Renal pelvis (tissue), 4 donors: ENCODE results near the gene VEPH1. TPM values are rescaled to one million over a fixed set of nuclear protein-coding genes. Genes with fewer than 3 reads are reported as not detected.

Source experiments
- DNase-seq: peaks from one replicate; pipeline ENCODE4 v3.0.0-alpha.2; 2013
- polyA plus RNA-seq, 3 donors: library from polyadenylated mRNA; unstranded; fragments of 120-200 nt; gene quantifications; one replicate each; pipeline ENCODE4 v1.2.1, GENCODE V29; 2013; ENCODE audit not compliant: insufficient read length in 3 of 3

VEPH1 gene
- polyA plus RNA-seq, 3 donors: 46.2 to 58.5 (median 48.9) TPM

GRCh38 chr3:157311633-157312375 is 191.4 kb downstream of the VEPH1 start:
- DNase-seq: no peak

GRCh38 chr3:157310329-157311052 is 192.7 kb downstream of the VEPH1 start:
- no peak for DNase-seq

GRCh38 chr3:157306502-157306901 is 196.7 kb downstream of the VEPH1 start:
- no peak for DNase-seq

- DNase-seq: no peak
These were observed 197.8 kb downstream of the VEPH1 start for GRCh38 chr3:157305392-157305791.

- DNase-seq: no peak
These were observed 201.5 kb downstream of the VEPH1 start for GRCh38 chr3:157301755-157302154.

GRCh38 chr3:157300981-157301663 is 202.1 kb downstream of the VEPH1 start:
- no peak for DNase-seq

GRCh38 chr3:157300094-157300493 is 203.1 kb downstream of the VEPH1 start:
- no peak for DNase-seq

- no peak for DNase-seq
These were observed 205.8 kb downstream of the VEPH1 start for GRCh38 chr3:157297328-157297915.

GRCh38 chr3:157294953-157295352 is 208.3 kb downstream of the VEPH1 start:
- no peak for DNase-seq

- DNase-seq: no peak
These were observed 208.7 kb downstream of the VEPH1 start for GRCh38 chr3:157294491-157294890.

GRCh38 chr3:157290766-157291165 is 212.4 kb downstream of the VEPH1 start:
- no peak for DNase-seq

- no peak for DNase-seq
These were observed 217.2 kb downstream of the VEPH1 start for GRCh38 chr3:157285966-157286365.

- no peak for DNase-seq
These were observed 218.1 kb downstream of the VEPH1 start for GRCh38 chr3:157285141-157285540.

GRCh38 chr3:157284688-157285087 is 218.5 kb downstream of the VEPH1 start:
- DNase-seq: peak; percentile 10

- DNase-seq: no peak
These were observed 220.7 kb downstream of the VEPH1 start for GRCh38 chr3:157282261-157283191.

- no peak for DNase-seq
These were observed 222.4 kb downstream of the VEPH1 start for GRCh38 chr3:157280786-157281185.

GRCh38 chr3:157280354-157280753 is 222.9 kb downstream of the VEPH1 start:
- no peak for DNase-seq

- DNase-seq: no peak
These were observed 224.0 kb downstream of the VEPH1 start for GRCh38 chr3:157279237-157279636.

GRCh38 chr3:157276801-157277200 is 226.4 kb downstream of the VEPH1 start:
- DNase-seq: no peak

- no peak for DNase-seq
These were observed 227.4 kb downstream of the VEPH1 start for GRCh38 chr3:157275832-157276231.

- DNase-seq: no peak
These were observed 228.5 kb downstream of the VEPH1 start for GRCh38 chr3:157274644-157275137.
